ENCODE measurements around the gene COX7A2L. TPM values are rescaled to one million over a fixed set of nuclear protein-coding genes. Genes with fewer than 3 reads are reported as not detected.

COX7A2L gene
- total RNA-seq, 1 experiment from 2014 or later: 132 TPM

GRCh38 chr2:42327125-42327524, 33.9 kb downstream of the COX7A2L start:
- ATAC-seq (peak; percentile 63), DNase-seq (ENCODE audit: low read depth, low spot score) (no peak)
- no TSS peak for BruUV-seq (replicated peaks)
- Histone ChIP-seq H3K27me3 (ENCODE audit: control insufficient read depth, insufficient read depth, low read length) (no peaks in the 10 kb centered on the region), H3K27ac (ENCODE audit: low read length) (no peak overlapping the region), H3K4me3 (ENCODE audit: low read depth in 2 of 2, low read length in 2 of 2) (no peak overlapping the region), H3K36me3 (ENCODE audit: control insufficient read depth, insufficient read depth, low read length) (peaks cover 24% of the 10 kb centered on the region), H3K4me1 (ENCODE audit: control insufficient read depth, insufficient read depth, low read length) (peaks cover 8% of the 10 kb centered on the region), H3K9me3 (ENCODE audit: control insufficient read depth, insufficient read depth, low read depth, low read length) (no peaks in the 10 kb centered on the region)
- ChIA-PET POLR2A (no interaction called here), CTCF (no interaction called here)
- TF ChIP-seq CTCF (IDR thresholded peaks at IDR 0.05) (no peak), SIN3A (IDR thresholded peaks at IDR 0.05; ENCODE audit: borderline replicate concordance, insufficient read depth, low read depth, low read length) (no peak), POLR2AphosphoS5 (IDR thresholded peaks at IDR 0.05; ENCODE audit: low read depth, low read length) (no peak), TCF7L2 (IDR thresholded peaks at IDR 0.05; ENCODE audit: low read depth, low read length) (no peak), REST (IDR thresholded peaks at IDR 0.05; ENCODE audit: insufficient read depth in 1 of 2, low read depth in 2 of 2, low read length in 1 of 2) (no peak)
- intact Hi-C loops (cut with micrococcal nuclease; ENCODE audit: unreplicated experiment) (loop anchor here (5.0 to 10.0 kb wide), 2 partner anchors 230 to 462 kb away; no protein-coding TSS in a partner anchor), in situ Hi-C loops (cut with HindIII; ENCODE audit: low pct_unique_long_range_greater_than_20kb, low sequenced_read_pairs) (no loop called here)

- in situ Hi-C loops (cut with HindIII; ENCODE audit: low pct_unique_long_range_greater_than_20kb, low sequenced_read_pairs) (no loop called here), intact Hi-C loops (cut with micrococcal nuclease; ENCODE audit: unreplicated experiment) (loop anchor here (5.0 to 10.0 kb wide), 2 partner anchors 228 to 461 kb away; no protein-coding TSS in a partner anchor)
- BruUV-seq (replicated peaks): no TSS peak
- POLR2A ChIA-PET: interaction anchor here (0.7 kb wide), 1 partner anchor 245 kb away, joined by 3 read pairs; no protein-coding TSS in a partner anchor
- Histone ChIP-seq H3K27me3 (ENCODE audit: control insufficient read depth, insufficient read depth, low read length) (no peaks in the 10 kb centered on the region), H3K4me3 (ENCODE audit: low read depth in 2 of 2, low read length in 2 of 2) (no peak overlapping the region), H3K9me3 (ENCODE audit: control insufficient read depth, insufficient read depth, low read depth, low read length) (no peaks in the 10 kb centered on the region), H3K27ac (ENCODE audit: low read length) (no peak overlapping the region), H3K4me1 (ENCODE audit: control insufficient read depth, insufficient read depth, low read length) (peaks cover 8% of the 10 kb centered on the region), H3K36me3 (ENCODE audit: control insufficient read depth, insufficient read depth, low read length) (peaks cover 13% of the 10 kb centered on the region)
- CTCF ChIA-PET: no interaction called here
- DNase-seq (ENCODE audit: low read depth, low spot score) (no peak), ATAC-seq (no peak)
- no peak for TF ChIP-seq CTCF (IDR thresholded peaks at IDR 0.05)
- TF ChIP-seq TCF7L2 (IDR thresholded peaks at IDR 0.05; ENCODE audit: low read depth, low read length): no peak
- TF ChIP-seq POLR2AphosphoS5 (IDR thresholded peaks at IDR 0.05; ENCODE audit: low read depth, low read length): no peak
- no peak for TF ChIP-seq SIN3A (IDR thresholded peaks at IDR 0.05; ENCODE audit: borderline replicate concordance, insufficient read depth, low read depth, low read length)
- TF ChIP-seq REST (IDR thresholded peaks at IDR 0.05; ENCODE audit: insufficient read depth in 1 of 2, low read depth in 2 of 2, low read length in 1 of 2): no peak
These were observed 35.4 kb downstream of the COX7A2L start for GRCh38 chr2:42325609-42326008.

Measured in Panc1 (cell line).